Posterior vena cava (tissue), 2 donors: ENCODE measurements around the gene NUTM2E. TPM values are rescaled to one million over a fixed set of nuclear protein-coding genes. Genes with fewer than 3 reads are reported as not detected.
"Not testable (repeated sequence)": the region's sequence is repeated elsewhere in the genome, so short reads cannot be mapped to it uniquely, and the experiment has no call there.

Experiments
- DNase-seq: peaks from one replicate; pipeline ENCODE4 v3.0.0-alpha.2; 2020; ENCODE audit warnings: low spot score
- intact Hi-C, 2 donors: fragments of 100-400 bp; cut with DNase I; formaldehyde crosslinking; loops; one replicate each; pipeline versions ENCODE4 v1.14.1 to v1.14.2; 2022 to 2023
- total RNA-seq, 2 donors: library from RNA; stranded (reverse); fragmentation: NEBNext Ultra II Directional; extraction: Animal tissue kit (Norgen Biotek cat#: 25700); gene quantifications; one replicate each; pipeline ENCODE4 v1.2.1, GENCODE V29; 2021
- donor health status: DM: yes; HTN: yes; CAD: no.
- donor health status: DM: yes; HTN: yes; CAD: no.

NUTM2E gene
- total RNA-seq, 2 donors from 2014 or later: 0.46 TPM; not detected in 1

DNA sequence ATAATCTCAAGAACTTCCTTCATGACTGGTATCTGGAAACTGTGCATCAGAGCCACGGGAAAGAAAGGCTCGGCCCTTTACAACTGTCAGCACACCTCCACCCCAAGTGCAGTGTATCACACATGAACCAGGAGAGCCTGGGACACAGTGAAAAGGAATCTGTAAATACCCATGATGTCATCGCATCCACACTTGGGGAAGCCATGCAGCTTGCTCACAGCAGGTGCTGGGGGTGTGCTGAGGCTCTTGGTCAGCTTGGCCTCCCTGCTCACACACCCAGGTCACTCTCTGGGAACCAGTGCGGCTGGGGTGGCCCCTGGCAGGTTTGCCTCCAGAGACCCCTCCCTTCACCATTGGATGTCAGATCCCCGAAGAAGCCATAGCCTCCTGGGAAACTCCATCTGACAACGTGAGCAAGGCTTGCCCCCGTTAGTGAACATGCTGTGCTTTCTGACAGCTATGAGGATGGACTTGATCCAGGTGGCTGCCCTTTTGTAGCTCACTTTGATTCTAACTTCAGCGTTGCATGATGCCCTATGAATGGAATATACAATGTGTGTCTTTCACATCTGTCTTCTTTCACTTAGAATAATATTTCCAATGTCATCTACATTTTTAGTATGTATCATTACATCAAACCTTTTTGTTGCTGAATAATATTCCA, 26.8 kb downstream of the NUTM2E start:
- DNase-seq, intact Hi-C loops: not testable (repeated sequence)

DNA sequence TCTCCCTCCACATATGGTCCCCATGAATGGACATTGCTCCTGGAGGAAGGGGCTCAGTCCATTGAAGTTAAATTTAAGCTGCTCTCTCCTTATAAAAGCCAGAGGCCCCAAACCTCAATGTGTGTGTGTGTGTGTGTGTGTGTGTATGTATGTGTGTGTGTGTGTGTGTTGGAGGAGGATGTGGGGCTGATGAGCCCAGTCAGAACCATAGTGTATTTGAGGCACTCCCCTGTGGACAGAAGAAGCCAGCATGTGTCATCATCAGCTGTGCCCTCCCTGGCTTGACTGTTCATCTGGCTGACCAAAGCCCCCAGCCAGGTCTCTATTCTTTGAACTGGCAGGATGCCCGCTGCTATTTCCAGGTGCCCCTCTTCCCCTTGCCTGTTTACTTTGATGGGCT, 35.7 kb downstream of the NUTM2E start:
- intact Hi-C loops, DNase-seq: not testable (repeated sequence)

DNA sequence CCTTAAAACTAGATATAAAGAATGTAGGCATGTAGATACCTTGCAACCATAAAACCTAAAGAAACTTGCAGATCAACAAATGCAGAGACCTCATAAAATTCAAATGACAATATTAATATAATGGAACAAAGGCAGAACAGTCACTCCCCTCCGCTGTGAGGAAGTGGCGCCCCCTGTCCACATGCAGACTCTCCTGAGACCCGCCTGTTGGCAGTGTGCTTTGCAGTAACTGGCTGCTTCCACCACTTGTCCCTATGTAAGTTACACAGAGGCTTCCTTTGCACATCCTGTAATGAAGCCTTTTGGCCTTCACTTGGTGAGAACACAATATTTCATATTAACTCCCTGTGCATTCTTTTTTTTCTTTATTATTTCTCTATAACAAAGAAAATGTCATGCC, 36.3 kb downstream of the NUTM2E start:
- intact Hi-C loops: not testable (repeated sequence)

DNA sequence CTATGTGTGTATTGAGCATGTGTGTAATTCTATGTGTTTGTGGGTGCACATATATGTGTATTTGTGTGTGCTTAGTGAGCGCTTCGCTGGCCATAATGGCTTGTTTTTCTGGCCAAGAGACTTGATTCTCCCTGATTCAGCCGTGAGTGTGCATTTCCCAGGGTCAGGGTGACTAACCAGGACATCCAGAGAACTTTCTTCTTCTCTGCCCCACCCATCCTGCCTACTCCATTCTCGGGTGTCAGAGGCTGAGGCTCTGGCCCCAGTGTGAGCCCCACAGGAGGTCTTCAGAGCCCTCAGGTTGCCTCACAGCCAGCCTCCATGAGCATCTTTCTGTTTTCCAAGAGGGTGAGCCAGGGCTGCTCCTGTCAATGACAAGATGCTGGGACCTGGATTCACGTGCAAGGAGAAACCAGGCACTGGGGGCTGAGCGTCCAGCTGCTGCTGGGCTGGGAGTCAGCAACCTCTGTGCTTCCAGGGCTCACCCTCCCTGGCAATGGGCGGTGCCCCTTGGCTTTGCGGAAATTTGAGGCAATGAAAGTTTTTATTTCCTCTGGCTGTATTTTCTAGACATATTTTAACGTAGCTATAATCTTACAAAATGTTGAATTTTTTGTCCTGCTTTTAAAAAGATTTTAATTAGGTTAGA, 40.5 kb downstream of the NUTM2E start:
- DNase-seq, intact Hi-C loops: not testable (repeated sequence)

More for the DNA sequence above, 36.3 kb downstream of the NUTM2E start:
- DNase-seq: not testable (repeated sequence)

DNA sequence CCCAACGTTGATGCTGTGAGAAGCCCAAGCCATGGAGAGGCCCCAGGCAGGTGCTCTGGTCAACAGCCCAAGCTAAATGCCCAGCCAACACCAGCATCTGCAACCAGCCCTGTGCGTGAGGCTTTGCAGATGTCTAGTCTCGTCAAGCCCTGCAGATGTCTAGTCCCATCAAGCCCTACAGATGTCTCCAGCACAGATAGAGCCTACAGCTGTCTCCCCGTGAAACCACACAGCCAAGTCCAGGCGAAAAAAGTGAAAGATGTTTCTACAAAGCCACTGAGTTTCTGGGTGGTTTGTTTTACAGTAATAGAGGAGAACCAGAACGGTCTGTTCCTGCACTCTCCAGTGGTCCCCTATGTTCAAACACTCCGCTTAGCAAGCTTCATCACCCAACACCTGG, 41.5 kb downstream of the NUTM2E start:
- DNase-seq, intact Hi-C loops: not testable (repeated sequence)

DNA sequence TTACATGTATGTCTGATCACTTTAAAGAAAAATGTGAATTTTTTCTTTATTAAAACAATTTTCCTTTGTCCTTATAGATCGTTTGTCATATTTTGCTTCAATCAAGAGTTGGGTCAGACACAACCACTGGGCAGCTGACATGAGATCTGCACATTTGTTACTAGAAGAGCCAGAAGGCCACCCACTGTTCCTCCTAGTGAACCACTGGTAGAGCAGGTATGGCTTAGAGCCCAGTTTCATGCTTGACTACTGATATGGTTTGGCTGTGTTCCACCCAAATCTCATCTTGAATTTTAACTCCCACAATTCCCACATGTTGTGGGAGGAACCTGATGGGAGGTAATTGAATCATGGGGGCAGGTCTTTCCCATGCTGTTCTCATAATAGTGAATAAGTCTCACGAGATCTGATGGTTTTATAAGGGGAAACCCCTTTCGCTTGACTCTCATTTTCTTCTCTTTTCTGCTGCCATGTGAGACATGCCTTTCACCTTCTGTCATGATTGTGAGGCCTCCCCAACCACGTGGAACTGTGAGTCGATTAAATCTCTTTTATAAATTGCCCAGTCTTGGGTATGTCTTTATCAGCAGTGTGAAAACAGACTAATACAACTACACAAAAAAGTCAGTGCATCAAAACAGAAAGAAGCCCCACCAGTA, 43.0 kb downstream of the NUTM2E start:
- DNase-seq, intact Hi-C loops: not testable (repeated sequence)

DNA sequence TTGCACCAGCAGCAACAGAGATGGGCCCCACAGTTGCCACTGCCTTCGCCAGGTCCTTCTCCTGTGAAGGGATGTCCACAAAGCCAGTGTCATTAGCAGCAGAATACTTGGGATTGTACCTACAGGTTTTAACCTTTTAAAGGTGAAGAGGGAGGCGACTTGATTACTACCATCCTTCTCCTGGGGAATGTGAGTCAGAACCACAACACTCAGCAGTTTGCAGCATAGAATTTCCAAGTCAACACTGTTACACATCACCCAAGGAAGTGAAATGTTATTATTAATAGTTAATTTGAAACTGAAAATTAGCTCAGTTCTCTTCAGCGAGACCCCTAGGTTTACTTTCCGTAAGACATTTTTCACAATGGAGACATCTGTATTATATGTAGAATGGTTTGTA, 45.2 kb downstream of the NUTM2E start:
- DNase-seq, intact Hi-C loops: not testable (repeated sequence)

Other genes with a start within 250 kb of the NUTM2E start
- under 1 TPM in 1 of 2 donors, not detected in 1; 0.83 TPM for gene SFTPA1, start 215.8 kb upstream of the NUTM2E start, total RNA-seq
- under 1 TPM in 1 of 2 donors, not detected in 1; 0.71 TPM for gene NUTM2B, start 123.5 kb upstream of the NUTM2E start, total RNA-seq
- gene SFTPD, start 122.4 kb downstream of the NUTM2E start, total RNA-seq: under 1 TPM in 1 of 2 donors, not detected in 1; 0.19 TPM